Measurements from ENCODE around the gene PRR5. TPM values are rescaled to one million over a fixed set of nuclear protein-coding genes. Genes with fewer than 3 reads are reported as not detected.

The PRR5 gene
- total and polyA plus RNA-seq, 7 donors = 0.48 to 2.9 (median 1.6) TPM

DNA sequence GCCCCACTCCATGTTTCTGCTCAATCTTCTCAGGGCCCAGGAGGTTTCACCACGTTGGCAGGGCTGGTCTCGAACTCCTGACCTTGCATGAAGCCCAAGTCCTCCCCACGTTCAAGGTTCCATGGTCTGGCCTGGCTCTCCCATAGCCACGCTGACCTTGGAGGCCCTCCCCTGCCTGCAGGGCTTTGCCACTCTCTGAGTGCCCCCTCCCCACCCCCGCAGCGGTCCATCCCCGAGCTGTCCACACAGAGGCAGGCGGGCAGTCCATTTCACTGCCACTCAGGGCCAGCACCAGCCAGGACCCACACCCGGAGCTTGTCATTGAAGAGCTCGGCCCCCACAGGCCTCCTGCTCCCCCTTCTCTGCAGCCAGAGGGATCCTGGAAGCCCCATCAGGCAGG lies 81.1 kb downstream of the PRR5 start:
- Histone ChIP-seq H3K27ac (no peak overlapping the region), H3K4me3 (no peak overlapping the region), H3K36me3 (ENCODE audit: insufficient read depth in 1 of 2, low read depth in 1 of 2) (no peaks in the 10 kb centered on the region), H3K9me3 (no peaks in the 10 kb centered on the region), H3K27me3 (ENCODE audit: insufficient read depth in 3 of 3, low read length in 2 of 3) (peaks cover 0 to 8% (median 0%) of the 10 kb centered on the region in 3 donors), H3K4me1 (no peaks in the 10 kb centered on the region)
- ATAC-seq (no peak), DNase-seq (no peak)
- no peak for TF ChIP-seq CTCF (IDR thresholded peaks at IDR 0.05)
- WGBS, 3 donors = 53 to 59% (median 59%) methylated on average over 10 of the region's 10 CpGs
- intact Hi-C loops (cut with DNase I) = no loop called here

DNA sequence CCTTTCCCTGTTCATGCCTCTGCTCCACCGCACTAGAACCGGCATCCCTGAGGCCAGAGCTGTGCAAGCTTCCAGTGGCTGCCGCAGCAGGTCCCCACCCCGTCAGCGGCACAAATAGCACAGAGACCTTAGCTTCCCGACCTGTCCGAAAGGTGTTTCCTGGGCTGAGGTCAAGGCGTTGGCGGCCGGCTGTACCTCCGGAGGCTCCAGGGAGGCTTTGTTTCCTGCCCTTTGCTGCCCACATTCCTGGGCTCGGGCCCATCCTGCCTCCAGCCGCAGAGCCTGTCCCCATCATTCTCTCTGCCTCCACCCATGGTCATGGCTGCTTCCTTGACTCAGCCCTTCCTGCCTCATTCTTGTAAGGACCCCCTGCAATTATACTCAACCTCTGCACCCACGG lies 81.6 kb downstream of the PRR5 start:
- WGBS, 3 donors = 38 to 47% (median 43%) methylated on average over 14 of the region's 14 CpGs
- H3K27me3 ChIP-seq (ENCODE audit: insufficient read depth in 3 of 3, low read length in 2 of 3) = peaks cover 0 to 8% (median 0%) of the 10 kb centered on the region in 3 donors
- TF ChIP-seq CTCF (IDR thresholded peaks at IDR 0.05) = no peak
- H3K4me3 ChIP-seq = no peak overlapping the region
- ATAC-seq = no peak
- H3K27ac ChIP-seq = no peak overlapping the region
- no peaks in the 10 kb centered on the region for H3K36me3 ChIP-seq (ENCODE audit: insufficient read depth in 1 of 2, low read depth in 1 of 2)
- no peak for DNase-seq
- no peaks in the 10 kb centered on the region for H3K4me1 ChIP-seq
- intact Hi-C loops (cut with DNase I) = no loop called here
- H3K9me3 ChIP-seq = no peaks in the 10 kb centered on the region

GRCh38 chr22:44786136-44786535 lies 84.1 kb downstream of the PRR5 start:
- DNase-seq (no peak), ATAC-seq (no peak)
- intact Hi-C loops (cut with DNase I) = no loop called here
- H3K4me3 ChIP-seq = no peak overlapping the region
- peaks cover 0 to 8% (median 0%) of the 10 kb centered on the region in 3 donors for H3K27me3 ChIP-seq (ENCODE audit: insufficient read depth in 3 of 3, low read length in 2 of 3)
- WGBS, 3 donors = 83 to 88% (median 87%) methylated on average over 23 of the region's 23 CpGs
- H3K36me3 ChIP-seq (ENCODE audit: insufficient read depth in 1 of 2, low read depth in 1 of 2) = no peaks in the 10 kb centered on the region
- TF ChIP-seq CTCF (IDR thresholded peaks at IDR 0.05) = no peak
- no peaks in the 10 kb centered on the region for H3K9me3 ChIP-seq
- no peaks in the 10 kb centered on the region for H3K4me1 ChIP-seq
- no peak overlapping the region for H3K27ac ChIP-seq

DNA sequence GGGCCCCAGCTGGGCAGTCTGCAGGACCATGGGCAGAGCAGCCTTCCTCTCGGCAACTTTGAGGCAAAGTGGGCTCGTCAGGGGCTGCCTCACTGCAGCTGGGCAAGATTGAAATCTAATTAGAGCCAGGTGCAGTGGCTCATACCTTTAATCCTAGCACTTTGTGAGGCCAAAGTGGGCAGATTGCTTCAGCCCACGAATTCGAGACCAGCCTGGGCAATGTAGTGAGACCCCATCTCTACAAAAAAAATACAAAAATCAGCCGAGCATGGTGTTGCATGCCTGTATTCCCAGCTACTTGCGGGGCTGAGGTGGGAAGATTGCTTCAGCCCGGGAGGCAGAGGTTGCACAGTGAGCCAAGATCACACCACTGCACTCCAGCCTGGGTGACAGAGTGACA lies 84.6 kb downstream of the PRR5 start:
- no peak overlapping the region for H3K27ac ChIP-seq
- H3K36me3 ChIP-seq (ENCODE audit: insufficient read depth in 1 of 2, low read depth in 1 of 2) = no peaks in the 10 kb centered on the region
- TF ChIP-seq CTCF (IDR thresholded peaks at IDR 0.05) = no peak
- no peak for DNase-seq
- H3K4me3 ChIP-seq = no peak overlapping the region
- no peaks in the 10 kb centered on the region for H3K9me3 ChIP-seq
- ATAC-seq = no peak
- H3K27me3 ChIP-seq (ENCODE audit: insufficient read depth in 3 of 3, low read length in 2 of 3) = peaks cover 0 to 8% (median 0%) of the 10 kb centered on the region in 3 donors
- 61 to 73% (median 72%) methylated on average over 7 of the region's 7 CpGs for WGBS, 3 donors
- intact Hi-C loops (cut with DNase I) = no loop called here
- no peaks in the 10 kb centered on the region for H3K4me1 ChIP-seq

Other genes starting within 250 kb of the PRR5 start
- 10 to 100 TPM; 16.9 to 25.0 (median 23.1) TPM for gene RTL6, start 204.0 kb upstream of the PRR5 start, total RNA-seq
- gene RTL6, start 204.0 kb upstream of the PRR5 start, polyA plus RNA-seq = 10 to 100 TPM in 2 of 3 donors, 1 to 10 TPM in 1; 9.3 to 43.7 (median 20.1) TPM
- under 1 TPM in 1 of 4 donors, not detected in 3; 0.14 TPM for gene ARHGAP8, start 50.4 kb downstream of the PRR5 start, total RNA-seq
- not detected for gene ARHGAP8, start 50.4 kb downstream of the PRR5 start, polyA plus RNA-seq

Data from psoas muscle (tissue), 8 donors.